HG03442 (cell line): Measurements from ENCODE around the gene UBE4A.
"Not testable (repeated sequence)": the region's sequence is repeated elsewhere in the genome, so short reads cannot be mapped to it uniquely, and the experiment has no call there.

Experiments used
- ATAC-seq: cut with Tn5 transposase; IDR thresholded peaks from one replicate; pipeline ENCODE4 v1.9.1; 2021; ENCODE audit warnings: mild to moderate bottlenecking, moderate library complexity; ENCODE audit not compliant: unreplicated experiment

UBE4A gene

GRCh38 chr11:118401151-118401879 lies 41.9 kb downstream of the UBE4A start, which contains the start of gene ATP5MG:
Gene ATP5MG, plus strand, starts transcription at chr11:118401606. Its CDS starts 60 bp downstream, at chr11:118401666.
- peak; percentile 56 for ATAC-seq

DNA sequence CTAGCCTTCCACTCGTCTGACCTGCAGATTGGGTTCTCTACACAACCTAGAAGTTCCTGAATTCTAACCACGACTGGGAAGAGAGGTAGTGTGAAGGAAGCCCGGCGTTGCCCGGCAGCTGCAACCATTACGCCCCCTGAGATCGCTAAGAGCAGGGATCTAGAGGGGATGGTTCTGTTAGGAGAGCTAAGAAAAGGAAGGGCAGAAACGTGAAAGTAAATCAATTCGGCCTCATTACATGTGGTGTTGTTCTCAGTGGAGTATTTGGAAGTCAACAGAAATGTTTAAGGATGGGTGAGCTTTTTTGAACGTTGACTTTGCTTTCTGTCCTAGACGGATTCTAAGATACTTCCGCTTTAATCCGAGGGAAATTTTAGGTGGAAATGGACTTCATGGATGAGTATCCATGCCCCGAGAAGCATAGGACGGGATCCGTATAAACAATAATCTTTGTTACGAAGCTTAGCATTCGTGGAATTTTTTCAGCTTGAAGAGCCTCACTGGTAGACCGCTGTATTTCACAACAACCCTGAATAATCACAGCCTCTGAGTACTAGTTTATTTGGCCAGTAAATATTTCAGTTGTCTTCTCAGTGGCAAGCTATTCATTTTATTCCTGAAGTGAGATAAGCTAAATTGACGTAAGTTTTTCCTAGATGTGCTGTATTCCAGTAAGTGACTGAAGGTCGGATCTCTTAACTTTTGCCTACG lies 42.6 kb downstream of the UBE4A start:
- ATAC-seq: no peak

DNA sequence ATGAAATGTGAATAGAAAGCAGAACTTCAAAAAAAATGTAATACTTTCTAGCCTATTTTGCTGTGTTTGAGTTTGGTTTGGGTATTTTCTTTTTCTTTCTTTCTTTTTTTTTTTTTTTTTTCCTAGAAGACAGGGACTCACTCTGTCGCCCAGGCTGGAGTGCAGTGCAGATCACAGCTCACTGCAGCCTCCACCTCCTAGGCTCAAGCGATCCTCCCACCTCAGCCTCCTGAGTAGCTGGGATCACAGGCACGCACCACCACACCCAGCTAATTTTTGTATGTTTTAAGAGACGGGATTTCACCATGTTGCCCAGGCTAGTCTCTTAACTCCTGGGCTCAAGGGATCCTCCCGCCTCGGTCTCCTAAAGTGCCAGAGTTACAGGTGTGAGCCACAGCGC lies 43.2 kb downstream of the UBE4A start:
- not testable (repeated sequence) for ATAC-seq

DNA sequence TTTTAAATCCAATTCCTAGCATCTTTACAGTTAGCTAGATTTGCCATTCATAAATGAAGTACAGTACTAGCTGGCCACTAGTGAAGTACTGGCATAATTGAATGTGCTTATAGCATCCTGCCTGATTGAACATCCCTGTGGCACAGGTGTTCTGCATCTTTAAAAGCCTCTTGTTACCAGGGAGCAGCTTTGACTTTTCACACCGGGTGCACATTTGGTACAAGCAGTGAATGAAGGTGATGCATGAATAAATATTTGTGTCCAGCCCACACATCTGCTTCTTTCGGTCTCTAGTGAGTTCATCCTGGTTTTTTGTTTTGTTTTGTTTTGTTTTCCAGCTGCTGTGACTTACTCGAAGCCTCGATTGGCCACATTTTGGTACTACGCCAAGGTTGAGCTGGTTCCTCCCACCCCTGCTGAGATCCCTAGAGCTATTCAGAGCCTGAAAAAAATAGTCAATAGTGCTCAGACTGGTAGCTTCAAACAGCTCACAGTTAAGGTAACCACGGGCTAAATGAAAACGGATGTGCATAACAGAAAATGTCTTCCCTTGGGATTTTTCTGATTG lies 47.3 kb downstream of the UBE4A start:
- ATAC-seq: no peak

GRCh38 chr11:118410055-118410745 lies 50.8 kb downstream of the UBE4A start:
- no peak for ATAC-seq

DNA sequence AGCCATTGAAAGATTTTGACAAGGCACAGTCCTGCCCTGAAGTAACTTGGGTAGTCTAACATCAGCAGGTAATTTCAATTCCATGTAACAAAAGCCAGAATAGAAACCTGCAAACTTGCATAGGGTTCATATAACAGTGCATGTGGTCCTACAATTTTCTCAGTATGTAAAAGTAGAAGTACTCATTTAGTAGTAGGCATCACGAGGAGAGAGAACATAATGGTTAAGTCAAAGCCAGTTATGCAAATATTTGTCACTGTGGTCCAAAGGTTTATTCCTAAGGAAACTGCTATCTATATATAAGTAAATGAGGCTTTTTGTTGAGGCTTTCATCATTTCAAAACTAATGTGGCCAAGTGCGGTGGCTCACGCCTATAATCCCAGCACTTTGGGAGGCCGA lies 52.1 kb downstream of the UBE4A start:
- no peak for ATAC-seq

- ATAC-seq: no peak
Measured at GRCh38 chr11:118412921-118413320, 53.5 kb downstream of the UBE4A start.

DNA sequence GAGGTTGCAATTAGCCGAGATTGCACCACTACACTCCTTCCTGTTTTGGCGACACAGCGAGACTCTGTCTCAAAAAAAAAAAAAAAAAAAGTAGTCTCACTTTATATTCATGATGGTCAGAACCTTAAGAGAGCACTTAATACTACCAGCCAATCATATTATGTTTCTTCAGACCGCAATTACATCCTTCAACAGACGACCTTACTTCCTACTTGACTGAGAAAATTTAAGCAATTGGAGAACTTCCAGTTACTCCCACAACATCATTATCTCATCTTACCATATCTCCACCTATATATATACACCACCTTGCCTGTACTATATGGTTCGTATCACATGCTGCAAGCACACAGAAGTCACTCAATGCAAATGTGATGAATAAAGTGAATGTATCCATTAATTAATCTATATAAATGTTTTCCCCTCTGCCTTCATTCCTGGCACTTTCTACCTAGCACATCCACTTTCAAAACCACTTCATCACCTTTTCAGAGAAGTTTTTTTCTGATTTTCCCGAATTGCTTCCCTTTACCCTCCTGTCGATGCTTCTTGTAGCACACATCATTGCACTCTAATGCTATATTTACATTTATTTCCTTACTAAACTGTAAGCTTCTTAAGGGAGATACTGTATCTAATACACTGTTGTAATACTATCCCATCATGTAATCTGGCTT lies 55.8 kb downstream of the UBE4A start:
- ATAC-seq: no peak

DNA sequence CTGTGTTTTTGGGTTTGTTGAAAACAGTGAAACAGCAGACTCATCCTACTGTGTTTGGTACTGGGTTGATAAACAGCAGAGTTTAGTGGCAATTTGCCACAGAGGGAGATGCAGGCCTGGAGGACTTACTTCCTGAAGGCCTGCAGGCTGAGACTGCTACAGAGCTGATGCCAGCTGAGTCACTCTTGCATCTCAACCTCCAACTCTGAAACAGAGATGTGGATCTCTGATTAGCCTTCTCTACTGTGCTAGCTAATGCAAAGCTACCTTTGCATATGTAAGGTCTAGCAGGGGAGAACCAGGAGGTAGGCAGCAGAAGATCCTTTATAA lies 56.3 kb downstream of the UBE4A start:
- ATAC-seq: no peak

DNA sequence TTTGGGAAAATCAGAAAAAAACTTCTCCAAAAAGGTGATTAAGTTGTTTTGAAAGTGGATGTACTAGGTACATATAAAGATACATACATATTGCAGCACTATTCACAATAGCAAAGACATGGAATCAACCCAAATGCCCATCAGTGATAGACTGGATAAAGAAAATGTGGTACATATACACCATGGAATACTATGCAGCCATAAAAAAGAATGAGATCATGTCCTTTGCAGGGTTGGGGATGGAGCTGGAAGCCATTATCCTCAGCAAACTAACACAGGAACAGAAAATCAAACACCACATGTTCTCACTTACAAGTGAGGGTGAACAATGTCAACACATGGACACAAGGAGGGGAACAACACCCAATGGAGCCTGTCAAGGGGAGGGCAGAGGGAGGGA lies 57.5 kb downstream of the UBE4A start:
- not testable (repeated sequence) for ATAC-seq

DNA sequence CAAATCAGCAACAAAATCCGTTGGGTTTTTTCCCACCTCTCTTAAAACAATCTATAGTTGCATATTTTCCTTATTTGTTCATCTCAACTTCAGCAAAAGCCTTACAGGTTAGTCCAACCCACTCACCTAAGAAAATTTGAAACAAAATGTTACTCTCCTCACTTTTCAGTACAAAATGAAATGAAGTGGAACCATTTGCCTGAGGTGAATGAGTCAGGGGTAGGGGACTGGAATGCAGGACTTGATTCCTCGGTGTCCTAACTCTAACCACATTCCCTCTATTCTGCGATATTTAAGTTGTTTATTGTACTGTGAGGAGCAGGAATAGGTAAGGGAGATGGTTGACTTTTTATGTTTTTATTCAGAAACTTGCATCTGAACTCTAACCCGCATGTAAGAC lies 58.4 kb downstream of the UBE4A start:
- no peak for ATAC-seq

GRCh38 chr11:118418766-118419165 lies 59.4 kb downstream of the UBE4A start:
- ATAC-seq: no peak

- ATAC-seq: no peak
Measured at GRCh38 chr11:118427707-118428106, 68.3 kb downstream of the UBE4A start.

GRCh38 chr11:118430956-118431355 lies 71.6 kb downstream of the UBE4A start:
- no peak for ATAC-seq

GRCh38 chr11:118434123-118434552 lies 74.7 kb downstream of the UBE4A start:
- no peak for ATAC-seq

- no peak for ATAC-seq
Measured at GRCh38 chr11:118434553-118435289, 75.3 kb downstream of the UBE4A start.

DNA sequence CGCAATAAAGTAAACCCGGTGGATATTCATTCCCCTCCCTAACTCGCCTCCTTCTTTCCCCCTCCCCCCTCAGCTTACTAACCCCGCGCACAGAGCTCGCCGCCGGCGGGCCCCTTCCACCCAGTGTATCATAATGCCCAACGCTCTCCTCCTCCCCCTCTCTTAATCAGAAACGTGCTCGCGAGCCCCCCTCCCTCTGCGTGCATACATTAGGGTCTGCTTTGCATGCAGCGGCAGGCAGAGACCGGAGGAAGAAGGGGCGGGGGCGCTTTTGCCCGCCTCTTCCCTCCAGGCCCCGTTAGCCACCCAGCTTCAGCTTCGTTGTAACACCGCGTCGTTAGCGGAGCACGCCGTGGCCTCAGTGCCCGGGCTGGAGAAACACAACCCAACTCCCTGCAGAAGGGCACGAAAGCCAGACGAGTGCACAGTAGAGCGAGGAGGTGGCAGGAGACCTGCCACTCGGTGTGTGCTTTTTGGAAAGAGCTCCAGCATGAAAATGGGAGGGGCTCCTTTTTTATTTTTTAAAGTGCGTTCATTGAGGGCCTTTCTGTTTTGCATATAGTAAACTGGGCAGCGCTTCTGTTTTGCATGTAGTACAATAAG lies 76.0 kb downstream of the UBE4A start:
- peak; percentile 9 for ATAC-seq

GRCh38 chr11:118435893-118436624 lies 76.7 kb downstream of the UBE4A start, which contains the start of gene KMT2A:
Gene KMT2A, plus strand, starts transcription at chr11:118436492. Its CDS starts 21 bp downstream, at chr11:118436513.
- peak; percentile 60 for ATAC-seq

DNA sequence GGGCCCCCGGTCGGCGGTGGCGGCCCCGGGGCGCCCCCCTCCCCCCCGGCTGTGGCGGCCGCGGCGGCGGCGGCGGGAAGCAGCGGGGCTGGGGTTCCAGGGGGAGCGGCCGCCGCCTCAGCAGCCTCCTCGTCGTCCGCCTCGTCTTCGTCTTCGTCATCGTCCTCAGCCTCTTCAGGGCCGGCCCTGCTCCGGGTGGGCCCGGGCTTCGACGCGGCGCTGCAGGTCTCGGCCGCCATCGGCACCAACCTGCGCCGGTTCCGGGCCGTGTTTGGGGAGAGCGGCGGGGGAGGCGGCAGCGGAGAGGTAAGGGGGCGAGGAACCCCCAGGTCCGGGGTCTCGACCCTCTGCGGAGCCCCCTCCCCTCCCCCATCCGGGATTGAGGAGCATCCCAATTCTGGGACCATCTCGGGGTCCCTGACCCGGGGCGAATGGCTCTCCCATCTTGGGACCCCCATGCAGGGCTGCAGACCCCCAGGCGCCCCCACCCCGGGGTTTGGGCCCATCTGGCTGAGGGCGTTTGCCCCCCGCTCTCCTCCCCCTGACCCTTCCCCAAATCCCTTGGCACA lies 77.3 kb downstream of the UBE4A start:
- ATAC-seq: peak; percentile 18
